CD4-positive, alpha-beta memory T cell (primary cell): ENCODE results near the gene TMC2. TPM values are rescaled to one million over a fixed set of nuclear protein-coding genes. Genes with fewer than 3 reads are reported as not detected.
"Not testable (repeated sequence)": the region's sequence is repeated elsewhere in the genome, so short reads cannot be mapped to it uniquely, and the experiment has no call there.

ENCODE experiments used
- CTCF ChIA-PET: fragments of 350-600 bp; sonication (Branson Sonifier 250); formaldehyde crosslinking; loops from one replicate; lab custom pipeline; 2021; ENCODE audit warnings: inconsistent platforms; ENCODE audit not compliant: partially characterized antibody; lab: Charles Lee
- POLR2A ChIA-PET: fragments of 350-600 bp; sonication (Branson Sonifier 250); formaldehyde crosslinking; loops from one replicate; lab custom pipeline; 2021; ENCODE audit not compliant: partially characterized antibody; lab: Charles Lee
- DNase-seq, 5 donors: peaks; one replicate each; pipeline versions ENCODE4 v3.0.0 to v3.0.0-alpha.2; 2020 to 2022; ENCODE audit warnings: mixed read lengths in 1 of 5
- H3K27ac ChIP-seq: one replicate; pipeline ENCODE4 v1.7.0; 2013; ENCODE audit warnings: low read depth, low read length
- H3K27me3 ChIP-seq: 2 replicates; pipeline ENCODE4 v1.7.0; 2013; ENCODE audit warnings: mild to moderate bottlenecking, low read length, moderate library complexity; ENCODE audit not compliant: insufficient read depth
- H3K36me3 ChIP-seq: 2 replicates; pipeline ENCODE4 v1.7.0; 2013; ENCODE audit warnings: mild to moderate bottlenecking, low read length, moderate library complexity; ENCODE audit not compliant: insufficient read depth
- H3K4me1 ChIP-seq: 2 replicates; pipeline ENCODE4 v1.7.0; 2013; ENCODE audit warnings: mild to moderate bottlenecking, low read length, moderate library complexity; ENCODE audit not compliant: insufficient read depth
- H3K4me3 ChIP-seq, 2 donors: one replicate each; pipeline ENCODE4 v1.7.0; 2013; ENCODE audit warnings: low read length in 2 of 2, mild to moderate bottlenecking in 1 of 2
- H3K9me3 ChIP-seq, 2 donors: one replicate each; pipeline ENCODE4 v1.7.0; 2013; ENCODE audit warnings: low read length in 2 of 2, control low read depth in 1 of 2; ENCODE audit not compliant: control insufficient read depth in 1 of 2
- H3K27ac Mint-ChIP-seq, 7 donors: one replicate each; pipeline ENCODE4 v1.8.0; 2020 to 2021; ENCODE audit warnings: mixed read lengths in 7 of 7, mild to moderate bottlenecking in 6 of 7, inconsistent platforms in 3 of 7, moderate library complexity in 3 of 7
- H3K27me3 Mint-ChIP-seq, 2 donors: one replicate each; pipeline ENCODE4 v1.8.0; 2020 to 2021; ENCODE audit warnings: mixed read lengths in 2 of 2
- H3K36me3 Mint-ChIP-seq, 2 donors: one replicate each; pipeline ENCODE4 v1.8.0; 2020 to 2021; ENCODE audit warnings: mixed read lengths in 2 of 2, inconsistent platforms in 1 of 2, mild to moderate bottlenecking in 1 of 2
- H3K4me1 Mint-ChIP-seq, 4 donors: one replicate each; pipeline ENCODE4 v1.8.0; 2020 to 2021; ENCODE audit warnings: mixed read lengths in 4 of 4, mild to moderate bottlenecking in 1 of 4
- H3K4me3 Mint-ChIP-seq, 8 donors: one replicate each; pipeline ENCODE4 v1.8.0; 2020 to 2021; ENCODE audit warnings: mixed read lengths in 8 of 8, mild to moderate bottlenecking in 7 of 8, moderate library complexity in 6 of 8, inconsistent platforms in 3 of 8
- H3K9me3 Mint-ChIP-seq, 8 donors: one replicate each; pipeline ENCODE4 v1.8.0; 2020 to 2021; ENCODE audit warnings: mixed read lengths in 8 of 8, mild to moderate bottlenecking in 5 of 8, inconsistent platforms in 3 of 8, moderate library complexity in 1 of 8
- intact Hi-C: fragments of 100-400 bp; cut with micrococcal nuclease; formaldehyde crosslinking; loops from one replicate; pipeline ENCODE4 v1.15.1; 2023
- polyA plus RNA-seq, 2 donors: library from polyadenylated mRNA; unstranded; fragments of 300-500 nt; fragmentation: Illumina TruSeq; gene quantifications; one replicate each; pipeline ENCODE4 v1.2.3, GENCODE V29; 2021
- total RNA-seq, 2 experiments: library from RNA; stranded (reverse); gene quantifications; one replicate each; pipeline ENCODE4 v1.2.3, GENCODE V29; 2021

TMC2 gene
- total and polyA plus RNA-seq, 4 experiments from 2014 or later = not detected

DNA sequence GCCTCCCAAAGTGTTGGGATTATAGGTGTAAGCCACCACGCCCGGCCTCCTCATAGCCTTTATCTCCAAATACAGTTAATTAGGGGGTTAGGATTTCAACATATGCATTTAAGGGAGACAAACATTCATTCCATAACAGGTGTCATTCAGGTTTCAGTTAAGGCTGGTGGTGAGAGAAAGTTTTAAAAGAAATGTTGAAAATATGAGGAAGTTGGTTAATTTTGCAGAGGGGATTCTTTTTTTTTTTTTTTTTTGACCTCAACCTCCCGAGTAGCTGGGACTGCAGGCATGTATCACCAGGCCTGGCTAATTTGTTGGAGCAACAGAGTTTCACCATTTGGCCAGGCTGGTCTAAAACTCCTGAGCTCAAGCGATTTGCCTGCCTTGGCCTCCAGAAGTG, 143.7 kb downstream of the TMC2 start:
- no peak overlapping the region for H3K4me3 Mint-ChIP-seq
- intact Hi-C loops = no loop called here
- H3K27ac Mint-ChIP-seq = no peak overlapping the region
- H3K27me3 ChIP-seq = peaks cover 4% of the 10 kb centered on the region
- peaks cover 11 to 14% of the 10 kb centered on the region in 2 donors for H3K27me3 Mint-ChIP-seq
- H3K9me3 Mint-ChIP-seq = no peaks in the 10 kb centered on the region
- no peaks in the 10 kb centered on the region for H3K9me3 ChIP-seq
- no peaks in the 10 kb centered on the region for H3K4me1 ChIP-seq
- H3K36me3 Mint-ChIP-seq = no peaks in the 10 kb centered on the region
- no peak overlapping the region for H3K27ac ChIP-seq
- POLR2A ChIA-PET = no interaction called here
- CTCF ChIA-PET = interaction anchor here (0.6 kb wide), 1 partner anchor 193 kb away, joined by 3 read pairs; no protein-coding TSS in a partner anchor
- no peaks in the 10 kb centered on the region for H3K36me3 ChIP-seq
- H3K4me3 ChIP-seq = no peak overlapping the region
- H3K4me1 Mint-ChIP-seq = no peaks in the 10 kb centered on the region
- no peak for DNase-seq

DNA sequence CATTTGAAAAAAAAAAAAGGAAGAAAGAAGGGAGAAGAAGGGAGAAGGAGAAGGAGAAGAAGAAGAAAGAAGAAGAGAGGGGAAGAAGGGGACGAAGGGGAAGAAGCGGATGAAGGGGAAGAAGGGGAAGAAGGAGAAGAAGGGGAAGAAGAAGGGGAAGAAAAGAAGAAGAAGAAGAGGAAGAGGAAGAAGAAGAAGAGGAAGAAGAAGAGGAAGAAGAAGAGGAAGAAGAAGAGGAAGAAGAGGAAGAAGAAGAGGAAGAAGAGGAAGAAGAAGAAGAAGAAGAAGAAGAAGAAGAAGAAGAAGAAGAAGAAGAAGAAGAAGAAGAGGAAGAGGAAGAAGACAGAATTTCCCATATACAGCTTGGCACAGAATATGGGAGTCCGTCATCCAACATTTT, 145.7 kb downstream of the TMC2 start:
- H3K27me3 Mint-ChIP-seq = peaks cover 11 to 18% of the 10 kb centered on the region in 2 donors
- CTCF ChIA-PET, H3K36me3 ChIP-seq, H3K27me3 ChIP-seq, H3K4me3 ChIP-seq, H3K36me3 Mint-ChIP-seq, H3K9me3 ChIP-seq, H3K27ac ChIP-seq, H3K9me3 Mint-ChIP-seq, H3K4me1 Mint-ChIP-seq, H3K4me1 ChIP-seq, POLR2A ChIA-PET, DNase-seq, intact Hi-C loops, H3K4me3 Mint-ChIP-seq, H3K27ac Mint-ChIP-seq: not testable (repeated sequence)

DNA sequence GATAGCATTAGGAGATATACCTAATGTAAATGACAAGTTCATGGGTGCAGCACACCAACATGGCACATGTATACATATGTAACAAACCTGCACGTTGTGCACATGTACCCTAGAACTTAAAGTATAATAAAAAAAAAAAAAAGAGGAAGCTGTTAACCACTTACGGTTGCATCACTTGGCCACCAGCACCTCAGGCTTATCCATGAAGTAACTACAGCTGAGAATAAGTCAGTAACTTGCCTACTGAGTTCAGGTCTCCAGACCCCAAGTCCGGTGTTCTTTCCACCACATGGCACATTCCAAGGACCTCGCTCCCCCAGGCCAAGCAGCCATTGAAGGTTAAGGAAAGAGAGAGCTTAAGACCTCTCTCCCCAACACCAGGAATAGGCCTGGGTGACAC, 148.4 kb downstream of the TMC2 start:
- Mint-ChIP-seq H3K27ac (peak overlapping the region in 1 of 7 donors; percentile 52), H3K27me3 (peaks cover 8 to 20% of the 10 kb centered on the region in 2 donors), H3K4me1 (peaks cover 3 to 13% (median 11%) of the 10 kb centered on the region in 4 donors)
- H3K27me3 ChIP-seq, H3K9me3 ChIP-seq, POLR2A ChIA-PET, H3K9me3 Mint-ChIP-seq, H3K36me3 Mint-ChIP-seq, H3K4me3 ChIP-seq, DNase-seq, H3K36me3 ChIP-seq, H3K27ac ChIP-seq, H3K4me3 Mint-ChIP-seq: not testable (repeated sequence)
- H3K4me1 ChIP-seq = peaks cover 12% of the 10 kb centered on the region
- CTCF ChIA-PET = interaction anchor here (0.7 to 7.8 kb wide), 5 partner anchors 34 to 70 kb away, joined by 3 to 99 read pairs (median 5); no protein-coding TSS in a partner anchor
- intact Hi-C loops = loop anchor here (5.0 kb wide), 1 partner anchor 297 kb away; no protein-coding TSS in a partner anchor

DNA sequence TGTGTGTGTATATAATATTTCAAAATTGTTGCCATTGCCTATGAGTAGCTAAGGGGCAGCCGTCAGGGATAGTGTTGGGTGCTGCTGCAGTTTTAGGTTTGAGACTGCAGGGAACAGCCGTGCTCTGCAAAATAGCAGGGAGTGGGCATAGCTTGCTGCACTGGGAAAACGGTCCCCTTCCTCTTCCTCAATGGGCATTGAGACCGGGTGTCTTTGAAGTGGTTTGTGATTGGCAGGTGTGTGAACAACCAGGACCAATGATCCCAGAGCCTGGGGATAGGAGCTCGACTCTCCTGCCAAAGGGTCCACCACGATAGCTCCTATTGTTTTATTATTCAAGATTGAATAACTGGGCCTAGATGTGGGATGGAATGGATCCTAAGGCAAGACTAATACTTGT, 151.1 kb downstream of the TMC2 start:
- H3K27me3 Mint-ChIP-seq = peaks cover 8 to 29% of the 10 kb centered on the region in 2 donors
- H3K36me3 Mint-ChIP-seq = peaks cover 0 to 3% of the 10 kb centered on the region in 2 donors
- DNase-seq = no peak
- Histone ChIP-seq H3K36me3 (no peaks in the 10 kb centered on the region), H3K27ac (no peak overlapping the region), H3K4me1 (peaks cover 16% of the 10 kb centered on the region), H3K4me3 (no peak overlapping the region), H3K27me3 (no peaks in the 10 kb centered on the region), H3K9me3 (no peaks in the 10 kb centered on the region)
- intact Hi-C loops = loop anchor here (5.0 kb wide), 1 partner anchor 295 kb away; no protein-coding TSS in a partner anchor
- peaks cover 13 to 30% (median 27%) of the 10 kb centered on the region in 4 donors for H3K4me1 Mint-ChIP-seq
- ChIA-PET CTCF (interaction anchor here (0.7 to 7.8 kb wide), 17 partner anchors 11 to 405 kb away, joined by 3 to 99 read pairs (median 4); no protein-coding TSS in a partner anchor), POLR2A (interaction anchor here (1.2 to 3.6 kb wide), 3 partner anchors 23 to 54 kb away, joined by 6 to 27 read pairs (median 6); partner anchors contain the start of genes IDH3B and NOP56)
- peaks cover 0 to 2% (median 0%) of the 10 kb centered on the region in 8 donors for H3K9me3 Mint-ChIP-seq
- H3K27ac Mint-ChIP-seq = peak overlapping the region in 2 of 7 donors; percentile 65 to 77
- peak overlapping the region in 3 of 8 donors; percentile 51 to 64 (median 53) for H3K4me3 Mint-ChIP-seq

DNA sequence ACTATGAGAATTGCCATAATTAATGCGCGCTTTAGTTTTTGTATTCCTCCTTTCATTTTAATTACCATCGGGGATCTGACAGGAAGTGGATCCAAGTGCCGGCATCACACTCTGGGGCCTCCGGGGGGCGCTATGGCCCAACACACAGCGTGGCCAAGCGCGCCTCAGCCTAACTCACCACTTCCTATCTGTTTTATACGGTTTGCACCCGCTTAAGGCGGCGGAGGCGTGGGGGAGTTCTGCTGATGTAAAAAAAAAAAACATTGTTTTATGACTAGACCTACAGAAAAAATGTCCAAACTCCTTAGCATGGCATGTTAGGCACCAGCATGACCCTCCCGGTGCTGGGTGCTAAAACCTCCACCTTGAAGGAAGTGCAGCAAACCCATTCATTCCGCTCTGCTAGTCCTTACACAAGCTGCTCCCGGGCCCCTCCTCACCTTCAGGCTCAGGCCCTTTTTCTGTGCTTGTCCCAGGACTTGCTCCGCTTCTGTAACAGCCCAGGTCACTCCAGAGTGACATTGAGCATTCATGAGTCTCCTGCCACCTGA, 151.7 kb downstream of the TMC2 start:
- intact Hi-C loops = loop anchor here (1.0 to 5.0 kb wide), 6 partner anchors 25 to 313 kb away; no protein-coding TSS in a partner anchor
- Mint-ChIP-seq H3K36me3 (peaks cover 0 to 3% of the 10 kb centered on the region in 2 donors), H3K27me3 (peaks cover 7 to 29% of the 10 kb centered on the region in 2 donors), H3K4me1 (peaks cover 13 to 30% (median 27%) of the 10 kb centered on the region in 4 donors), H3K27ac (peak overlapping the region in 4 of 7 donors; percentile 65 to 77 (median 70)), H3K9me3 (peaks cover 0 to 2% (median 0%) of the 10 kb centered on the region in 8 donors), H3K4me3 (peak overlapping the region in 6 of 8 donors; percentile 20 to 64 (median 43))
- ChIA-PET POLR2A (interaction anchor here (0.8 to 3.6 kb wide), 7 partner anchors 24 to 64 kb away, joined by 3 to 27 read pairs (median 6); partner anchors contain the start of genes IDH3B and NOP56), CTCF (interaction anchor here (0.7 to 7.8 kb wide), 15 partner anchors 13 to 726 kb away, joined by 3 to 99 read pairs (median 6); no protein-coding TSS in a partner anchor)
- Histone ChIP-seq H3K4me1 (peaks cover 16% of the 10 kb centered on the region), H3K27me3 (no peaks in the 10 kb centered on the region), H3K4me3 (no peak overlapping the region), H3K9me3 (no peaks in the 10 kb centered on the region), H3K36me3 (no peaks in the 10 kb centered on the region), H3K27ac (no peak overlapping the region)
- peak; percentile 78 to 84 (median 80) for DNase-seq

DNA sequence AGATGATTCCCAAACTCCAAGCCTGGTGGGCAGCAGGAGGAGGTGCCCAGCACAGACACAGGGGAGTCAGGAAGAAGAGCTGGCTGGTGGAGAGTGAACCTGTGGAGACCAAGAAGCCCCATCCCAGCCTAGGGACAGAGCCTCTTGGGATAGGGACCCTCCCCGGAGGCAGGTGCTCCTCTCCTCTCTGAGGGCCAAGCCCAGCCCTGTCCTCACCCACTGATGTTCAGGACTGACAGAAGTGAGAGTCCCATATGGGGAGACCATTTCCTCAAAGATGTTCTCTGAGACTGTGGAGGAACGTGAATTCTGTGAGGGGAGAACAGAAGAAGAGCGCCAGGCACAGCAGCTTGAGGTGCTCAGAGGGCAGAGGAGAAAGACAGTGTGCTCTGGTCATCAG, 153.8 kb downstream of the TMC2 start:
- Mint-ChIP-seq H3K4me1 (peaks cover 13 to 30% (median 27%) of the 10 kb centered on the region in 4 donors), H3K4me3 (peak overlapping the region in 2 of 8 donors; percentile 21 to 32), H3K27me3 (peaks cover 13 to 36% of the 10 kb centered on the region in 2 donors), H3K27ac (peak overlapping the region in 3 of 7 donors; percentile 2 to 70 (median 6)), H3K36me3 (peaks cover 0 to 3% of the 10 kb centered on the region in 2 donors), H3K9me3 (peaks cover 0 to 2% (median 0%) of the 10 kb centered on the region in 8 donors)
- Histone ChIP-seq H3K36me3 (no peaks in the 10 kb centered on the region), H3K27ac (no peak overlapping the region), H3K4me3 (no peak overlapping the region), H3K9me3 (no peaks in the 10 kb centered on the region), H3K4me1 (peaks cover 16% of the 10 kb centered on the region), H3K27me3 (peaks cover 13% of the 10 kb centered on the region)
- POLR2A ChIA-PET = interaction anchor here (2.8 to 3.6 kb wide), 2 partner anchors 26 to 51 kb away, joined by 6 to 27 read pairs; partner anchors contain the start of gene IDH3B
- intact Hi-C loops = loop anchor here (10.0 kb wide), 1 partner anchor 425 kb away; no protein-coding TSS in a partner anchor
- no peak for DNase-seq
- CTCF ChIA-PET = interaction anchor here (0.9 to 7.8 kb wide), 6 partner anchors 24 to 162 kb away, joined by 3 to 99 read pairs (median 12); no protein-coding TSS in a partner anchor

DNA sequence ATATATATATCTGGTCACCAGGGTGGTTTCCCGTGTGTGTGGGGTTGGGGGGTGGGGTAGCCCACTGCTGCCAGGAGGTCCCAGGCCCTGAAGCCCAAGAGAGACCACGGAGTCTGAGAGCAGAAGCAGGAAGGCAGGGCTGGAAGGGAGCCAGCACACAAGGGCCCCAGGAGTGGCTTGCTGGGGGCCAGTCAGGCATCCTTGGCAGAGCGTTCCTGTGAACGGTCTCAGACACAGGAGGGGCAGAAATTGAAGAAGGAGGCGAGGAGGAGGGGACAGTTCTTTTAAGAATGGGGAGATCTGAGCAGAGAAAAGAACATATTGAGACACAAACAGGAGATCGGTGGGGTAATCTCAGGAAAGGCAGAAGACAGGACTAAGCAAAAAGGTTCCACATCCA, 154.3 kb downstream of the TMC2 start:
- Histone ChIP-seq H3K4me1 (peaks cover 16% of the 10 kb centered on the region), H3K27ac (no peak overlapping the region), H3K27me3 (peaks cover 18% of the 10 kb centered on the region), H3K4me3 (no peak overlapping the region), H3K36me3 (no peaks in the 10 kb centered on the region), H3K9me3 (no peaks in the 10 kb centered on the region)
- H3K4me1 Mint-ChIP-seq = peaks cover 13 to 30% (median 27%) of the 10 kb centered on the region in 4 donors
- intact Hi-C loops = loop anchor here (10.0 kb wide), 1 partner anchor 424 kb away; no protein-coding TSS in a partner anchor
- peaks cover 0 to 3% of the 10 kb centered on the region in 2 donors for H3K36me3 Mint-ChIP-seq
- CTCF ChIA-PET = interaction anchor here (0.9 to 7.8 kb wide), 3 partner anchors 39 to 143 kb away, joined by 3 to 99 read pairs (median 3); no protein-coding TSS in a partner anchor
- H3K27ac Mint-ChIP-seq = peak overlapping the region in 4 of 7 donors; percentile 5 to 70 (median 58)
- H3K27me3 Mint-ChIP-seq = peaks cover 16 to 38% of the 10 kb centered on the region in 2 donors
- H3K4me3 Mint-ChIP-seq = peak overlapping the region; percentile 88 to 96 (median 91)
- DNase-seq = no peak
- POLR2A ChIA-PET = no interaction called here
- H3K9me3 Mint-ChIP-seq = peaks cover 0 to 2% (median 0%) of the 10 kb centered on the region in 8 donors
